GM12878 (cell line): Measurements from ENCODE around the gene PLCXD1. TPM values are rescaled to one million over a fixed set of nuclear protein-coding genes. Genes with fewer than 3 reads are reported as not detected.

Experiments
- ATAC-seq: fragments of 200-7000 bp; cut with Tn5 transposase; 3 replicates; pipeline ENCODE4 v1.9.1; 2020; ENCODE audit warnings: mild to moderate bottlenecking, moderate library complexity
- BruUV-seq: library from RNA; stranded (reverse); fragments of 400-500 nt; replicated peaks from 2 replicates; lab custom pipeline; 2021; lab: Mats Ljungman, UMichigan
- CTCF ChIA-PET: fragments of 300-600 bp; sonication (Branson Sonifier 250); formaldehyde crosslinking; extraction: SDS; loops from one replicate; lab custom pipeline; 2021; ENCODE audit warnings: inconsistent platforms; lab: Yijun Ruan, JAX
- POLR2A ChIA-PET: fragments of 350-600 bp; formaldehyde crosslinking; extraction: SDS; loops from one replicate; lab custom pipeline; 2021; ENCODE audit warnings: inconsistent platforms; lab: Charles Lee
- RAD21 ChIA-PET: fragments of 300-600 bp; sonication (Branson Sonifier 250); formaldehyde crosslinking; loops from one replicate; lab custom pipeline; 2023; ENCODE audit warnings: antibody characterized with exemption; ENCODE audit not compliant: unreplicated experiment; lab: Charles Lee
- SMC1A ChIA-PET: fragments of 300-600 bp; sonication (Branson Sonifier 250); formaldehyde crosslinking; loops from one replicate; lab custom pipeline; 2023; ENCODE audit not compliant: unreplicated experiment, uncharacterized antibody; lab: Charles Lee
- DNase-seq: peaks from one replicate; pipeline ENCODE4 v3.0.0-alpha.2; 2011; ENCODE audit warnings: low read depth, low spot score
- FAIRE-seq: peaks from 3 replicates; lab custom pipeline; 2011; peaks lifted over from hg19 to GRCh38; lab: Jason Lieb, UNC
- H2AFZ ChIP-seq: 2 replicates; pipeline ENCODE4 v1.6.0; 2011; ENCODE audit warnings: low read depth, low read length, control low read depth; ENCODE audit not compliant: control insufficient read depth
- H3K27ac ChIP-seq: 2 replicates; pipeline ENCODE4 v1.5.1; 2011; ENCODE audit warnings: control low read depth; ENCODE audit not compliant: control insufficient read depth, insufficient read depth
- H3K27me3 ChIP-seq, 2 experiments: replicated peaks in 1 of 2; 2 replicates each; pipeline versions ENCODE4 v1.6.0 to v1.6.1; 2011; ENCODE audit warnings: low read length in 1 of 2; ENCODE audit not compliant: control insufficient read depth in 2 of 2, insufficient read depth in 2 of 2
- H3K36me3 ChIP-seq, 2 experiments: 2 replicates each; pipeline ENCODE4 v1.5.1; 2011; ENCODE audit warnings: low read length in 1 of 2; ENCODE audit not compliant: control insufficient read depth in 2 of 2, insufficient read depth in 2 of 2
- H3K4me1 ChIP-seq: 2 replicates; pipeline ENCODE4 v1.6.1; 2011; ENCODE audit warnings: mild to moderate bottlenecking, low read length, moderate library complexity, mixed read lengths; ENCODE audit not compliant: control insufficient read depth, insufficient read depth
- H3K4me2 ChIP-seq: 2 replicates; pipeline ENCODE4 v1.6.0; 2011; ENCODE audit warnings: control low read depth; ENCODE audit not compliant: control insufficient read depth, insufficient read depth
- H3K4me3 ChIP-seq: fragments of 200-600 bp; sonication (generic); 2 replicates; pipeline ENCODE4 v1.5.1; 2016
- H3K79me2 ChIP-seq: 2 replicates; pipeline ENCODE4 v1.6.0; 2011; ENCODE audit warnings: low read length; ENCODE audit not compliant: control insufficient read depth, insufficient read depth
- H3K9ac ChIP-seq: 2 replicates; pipeline ENCODE4 v1.8.0; 2011; ENCODE audit warnings: low read length, control low read depth, mixed read lengths; ENCODE audit not compliant: control insufficient read depth, insufficient read depth
- H3K9me3 ChIP-seq: replicated peaks from 3 replicates; pipeline ENCODE4 v1.5.1; 2011; ENCODE audit warnings: mild to moderate bottlenecking, low read length; ENCODE audit not compliant: control insufficient read depth, insufficient read depth
- H4K20me1 ChIP-seq: 2 replicates; pipeline ENCODE4 v1.6.0; 2011; ENCODE audit not compliant: control insufficient read depth, insufficient read depth
- CEBPZ ChIP-seq: fragments of 150-350 bp; IDR thresholded peaks from 2 replicates; pipeline ENCODE4 v1.6.1; 2016; ENCODE audit warnings: low read depth, low read length
- CTCF ChIP-seq, 3 experiments: IDR thresholded peaks in 2 of 3; conservative IDR thresholded peaks in 1 of 3; 2 replicates each; pipeline ENCODE4 v1.5.1; 2011; ENCODE audit warnings: low read depth in 3 of 3, low read length in 3 of 3, mild to moderate bottlenecking in 3 of 3, control low read depth in 2 of 3, moderate library complexity in 2 of 3, inconsistent platforms in 1 of 3, mixed read lengths in 1 of 3; ENCODE audit not compliant: control insufficient read depth in 2 of 3, insufficient read depth in 1 of 3; ENCODE audit errors: extremely low read depth in 1 of 3
- HDAC2 ChIP-seq: fragments of 200-600 bp; sonication (generic); IDR thresholded peaks from 2 replicates; pipeline ENCODE4 v1.6.1; 2017
- IRF3 ChIP-seq: fragments of 450-650 bp; IDR thresholded peaks from 2 replicates; pipeline ENCODE4 v1.6.1; 2014; ENCODE audit warnings: mild to moderate bottlenecking
- KAT2A ChIP-seq: conservative IDR thresholded peaks from 2 replicates; pipeline ENCODE4 v1.6.1; 2011; ENCODE audit warnings: low read depth, low read length; ENCODE audit not compliant: control insufficient read depth
- MYB ChIP-seq: fragments of 150-350 bp; IDR thresholded peaks from 2 replicates; pipeline ENCODE4 v1.6.1; 2014; ENCODE audit warnings: mild to moderate bottlenecking, low read depth, low read length, borderline replicate concordance
- NBN ChIP-seq: fragments of 450-650 bp; IDR thresholded peaks from 2 replicates; pipeline ENCODE4 v1.6.1; 2016
- NFYB ChIP-seq: IDR thresholded peaks from 2 replicates; pipeline ENCODE4 v1.6.1; 2011; ENCODE audit warnings: low read depth, mild to moderate bottlenecking, low read length, improper control_type of control experiment, moderate library complexity; ENCODE audit not compliant: insufficient read depth
- NR2C1 ChIP-seq: fragments of 450-650 bp; IDR thresholded peaks from 2 replicates; pipeline ENCODE4 v1.6.1; 2017; ENCODE audit warnings: antibody characterized with exemption, mild to moderate bottlenecking, moderate library complexity
- NR2F1 ChIP-seq: fragments of 450-650 bp; conservative IDR thresholded peaks from 2 replicates; pipeline ENCODE4 v1.6.1; 2017; ENCODE audit warnings: mild to moderate bottlenecking
- NRF1 ChIP-seq: conservative IDR thresholded peaks from 2 replicates; pipeline ENCODE4 v1.6.1; 2011; ENCODE audit warnings: mild to moderate bottlenecking, low read depth, low read length, improper control_type of control experiment
- PBX3 ChIP-seq: IDR thresholded peaks from 2 replicates; pipeline ENCODE4 v1.6.1; 2011; ENCODE audit warnings: mild to moderate bottlenecking, low read depth, low read length, moderate library complexity; ENCODE audit not compliant: insufficient replicate concordance
- RCOR1 ChIP-seq: conservative IDR thresholded peaks from 2 replicates; pipeline ENCODE4 v1.6.1; 2012; ENCODE audit warnings: low read depth, low read length, improper control_type of control experiment
- SKIL ChIP-seq: fragments of 450-650 bp; IDR thresholded peaks from 2 replicates; pipeline ENCODE4 v1.6.1; 2017; ENCODE audit warnings: mild to moderate bottlenecking, low read depth, inconsistent platforms; ENCODE audit not compliant: poor library complexity, severe bottlenecking
- TARDBP ChIP-seq: IDR thresholded peaks from 2 replicates; pipeline ENCODE4 v1.6.1; 2016; ENCODE audit warnings: borderline replicate concordance
- WGBS: methylation state at CpG from one replicate; pipeline ENCODE4 v1.1.6; 2016; ENCODE audit warnings: low lambda C conversion rate; ENCODE audit not compliant: insufficient replicate concordance, insufficient coverage; ENCODE audit errors: missing lambda C conversion rate; 5-methylcytosine and 5-hydroxymethylcytosine counted together
- in situ Hi-C: fragments of 300-500 bp; cut with MboI; formaldehyde crosslinking; loops from 9 replicates; pipeline ENCODE4 v1.14.3; 2018; ENCODE audit warnings: mixed read lengths
- intact Hi-C: fragments of 100-400 bp; cut with micrococcal nuclease; formaldehyde crosslinking; loops from one replicate; pipeline ENCODE4 v1.14.2; 2022; ENCODE audit not compliant: unreplicated experiment
- polyA plus RNA-seq, 11 experiments: library from polyadenylated mRNA; depleted of rRNA in 4 of 11; unstranded in 6 of 11; stranded (reverse) in 5 of 11; fragments of >200 nt; fragmentation: Nextera tagmentation in 4 of 11; fragmentation: Illumina TruSeq in 1 of 11; extraction: Ambion mirVana in 4 of 11; extraction: Trizol in 1 of 11; gene quantifications; 1 replicate in 1 of 11; 2 replicates in 10 of 11; pipeline versions ENCODE4 v1.2.1 to v1.2.3, GENCODE V29; 2011 to 2016; ENCODE audit warnings: inconsistent platforms in 2 of 11, missing spikeins in 2 of 11, low read depth in 1 of 11
- total RNA-seq, 4 experiments: library from RNA; depleted of rRNA in 3 of 4; stranded (reverse); fragments of >200 nt in 3 of 4; fragmentation: Illumina TruSeq in 1 of 4; extraction: Trizol in 1 of 4; gene quantifications; 2 replicates each; pipeline versions ENCODE4 v1.2.1 to v1.2.3, GENCODE V29; 2013 to 2021

Gene PLCXD1
- total and polyA plus RNA-seq, 10 of the 15 experiments (the other 5 are each of a cell fraction or from before 2014, with no cell fraction given) = 2.4 to 49.7 (median 18.0) TPM

- CTCF ChIA-PET = no interaction called here
- peak overlapping the region; percentile 69; the same call in 1 of the 2 replicates for H3K4me3 ChIP-seq
- intact Hi-C loops = no loop called here
- BruUV-seq = no TSS peak
- no peak overlapping the region for H3K9ac ChIP-seq
- no peak for FAIRE-seq
- H3K9me3 ChIP-seq = no peaks in the 10 kb centered on the region; the same call in 2 of the 3 replicates
- 21% methylated on average over 28 of the region's 32 CpGs for WGBS
- H3K4me1 ChIP-seq = no peaks in the 10 kb centered on the region
- RAD21 ChIA-PET = no interaction called here
- POLR2A ChIA-PET = no interaction called here
- H3K27ac ChIP-seq = no peak overlapping the region
- no peaks in the 10 kb centered on the region for H3K79me2 ChIP-seq
- SMC1A ChIA-PET = no interaction called here
- H3K4me2 ChIP-seq = peak overlapping the region; percentile 49; the same call in 1 of the 2 replicates
- in situ Hi-C loops = no loop called here
- peak; percentile 10; the same call in 1 of the 3 replicates for ATAC-seq
- no peaks in the 10 kb centered on the region for H3K27me3 ChIP-seq
- no peak overlapping the region for H2AFZ ChIP-seq
- H3K36me3 ChIP-seq = no peaks in the 10 kb centered on the region; a peak in 1 of 4 replicates
- H4K20me1 ChIP-seq = no peaks in the 10 kb centered on the region
- DNase-seq = no peak
- TF ChIP-seq NBN = no peak
- TF ChIP-seq NFYB = no peak
- TF ChIP-seq NR2F1 = no peak
- no peak for TF ChIP-seq MYB
- TF ChIP-seq HDAC2 = no peak
- no peak for TF ChIP-seq NR2C1
- no peak for TF ChIP-seq KAT2A
- TF ChIP-seq CTCF (IDR thresholded peaks at IDR 0.05 in 2 of 3, conservative IDR thresholded peaks at IDR 0.05 in 1 of 3; ENCODE audit: control insufficient read depth in 2 of 3, extremely low read depth in 1 of 3, insufficient read depth in 1 of 3, low read depth in 3 of 3, low read length in 3 of 3) = no peak
- TF ChIP-seq RCOR1 = no peak
- no peak for TF ChIP-seq TARDBP
- TF ChIP-seq NRF1 = no peak
- no peak for TF ChIP-seq IRF3
- TF ChIP-seq PBX3 = no peak
- no peak for TF ChIP-seq CEBPZ
- TF ChIP-seq SKIL = no peak
Measured at GRCh38 chrX:275476-275966, 5.7 kb upstream of the PLCXD1 start.
